Measurements from ENCODE around the gene GULP1.

The GULP1 gene

GRCh38 chr2:188326669-188327301 is 35.1 kb downstream of the GULP1 start:
- no peak for DNase-seq

- DNase-seq = no peak
These were observed 36.0 kb downstream of the GULP1 start for GRCh38 chr2:188327518-188328213.

- DNase-seq = no peak
These were observed 36.7 kb downstream of the GULP1 start for GRCh38 chr2:188328419-188328818.

- DNase-seq = no peak
These were observed 38.8 kb downstream of the GULP1 start for GRCh38 chr2:188330316-188331053.

- no peak for DNase-seq
These were observed 40.9 kb downstream of the GULP1 start for GRCh38 chr2:188332619-188333018.

GRCh38 chr2:188333751-188334524 is 42.3 kb downstream of the GULP1 start:
- DNase-seq = no peak

- DNase-seq = no peak
These were observed 46.8 kb downstream of the GULP1 start for GRCh38 chr2:188338463-188338862.

- DNase-seq = no peak
These were observed 48.6 kb downstream of the GULP1 start for GRCh38 chr2:188340257-188340656.

- no peak for DNase-seq
These were observed 53.3 kb downstream of the GULP1 start for GRCh38 chr2:188345020-188345419.

GRCh38 chr2:188345426-188345825 is 53.8 kb downstream of the GULP1 start:
- DNase-seq = no peak

- DNase-seq = no peak
These were observed 54.3 kb downstream of the GULP1 start for GRCh38 chr2:188345831-188346458.

GRCh38 chr2:188349019-188349418 is 57.3 kb downstream of the GULP1 start:
- no peak for DNase-seq

GRCh38 chr2:188353282-188353681 is 61.6 kb downstream of the GULP1 start:
- no peak for DNase-seq

- DNase-seq = no peak
These were observed 69.0 kb downstream of the GULP1 start for GRCh38 chr2:188360485-188361263.

- DNase-seq = no peak
These were observed 72.5 kb downstream of the GULP1 start for GRCh38 chr2:188364033-188364630.

- DNase-seq = no peak
These were observed 73.5 kb downstream of the GULP1 start for GRCh38 chr2:188365058-188365641.

GRCh38 chr2:188367164-188367563 is 75.5 kb downstream of the GULP1 start:
- peak; percentile 74 for DNase-seq

GRCh38 chr2:188369365-188369764 is 77.7 kb downstream of the GULP1 start:
- DNase-seq = no peak

GRCh38 chr2:188378371-188378950 is 86.8 kb downstream of the GULP1 start:
- DNase-seq = peak; percentile 62

GRCh38 chr2:188379748-188380147 is 88.1 kb downstream of the GULP1 start:
- no peak for DNase-seq

- no peak for DNase-seq
These were observed 88.6 kb downstream of the GULP1 start for GRCh38 chr2:188380280-188380679.
